ENCODE results near the gene MTMR1. TPM values are rescaled to one million over a fixed set of nuclear protein-coding genes. Genes with fewer than 3 reads are reported as not detected.

Gene MTMR1
- total RNA-seq: 10 to 100 TPM; 38.2 to 39.7 TPM
- 30.9 TPM for polyA plus RNA-seq

- H3K27me3 ChIP-seq (ENCODE audit: insufficient read depth, low read length, poor library complexity, severe bottlenecking): no peaks in the 10 kb centered on the region
- Mint-ChIP-seq H3K9me3 (no peaks in the 10 kb centered on the region), H3K36me3 (peaks cover 0 to 6% (median 0%) of the 10 kb centered on the region in 3 donors), H3K4me1 (peaks cover 63 to 81% (median 63%) of the 10 kb centered on the region in 3 donors), H3K27ac (peak within 1 kb of the TSS; percentile 97 to 100 (median 98)), H3K27me3 (peaks cover 0 to 4% of the 10 kb centered on the region in 2 donors), H3K4me3 (peak within 1 kb of the TSS; percentile 93 to 100 (median 95))
- DNase-seq: peak; percentile 51 to 71 (median 59)
- H3K4me3 ChIP-seq (ENCODE audit: low read length): peak within 1 kb of the TSS; percentile 76
- no peaks in the 10 kb centered on the region for H3K9me3 ChIP-seq (ENCODE audit: low read length)
- POLR2A ChIA-PET: interaction anchor here (0.6 to 1.7 kb wide), 7 partner anchors 10 to 755 kb away, joined by 3 to 12 read pairs (median 3); partner anchors contain the start of genes EOLA2 and MTM1
- CTCF ChIA-PET: interaction anchor here (1.0 to 3.0 kb wide), 4 partner anchors 10 to 27 kb away, joined by 3 to 17 read pairs (median 3); no protein-coding TSS in a partner anchor
- H3K36me3 ChIP-seq (ENCODE audit: insufficient read depth, low read length): no peaks in the 10 kb centered on the region
- H3K27ac ChIP-seq (ENCODE audit: low read depth, low read length): peak within 1 kb of the TSS; percentile 78
- peaks cover 73% of the 10 kb centered on the region for H3K4me1 ChIP-seq (ENCODE audit: insufficient read depth, low read length)
Measured at GRCh38 chrX:150692831-150693724, at the start of gene MTMR1. Gene MTMR1 (plus strand): TSS chrX:150693396. CDS start chrX:150693531, 135 bp downstream.

- no peak overlapping the region for H3K4me3 ChIP-seq (ENCODE audit: low read length)
- H3K4me1 Mint-ChIP-seq: no peaks in the 10 kb centered on the region
- no peaks in the 10 kb centered on the region for H3K27me3 ChIP-seq (ENCODE audit: insufficient read depth, low read length, poor library complexity, severe bottlenecking)
- H3K9me3 Mint-ChIP-seq: no peaks in the 10 kb centered on the region
- H3K9me3 ChIP-seq (ENCODE audit: low read length): no peaks in the 10 kb centered on the region
- peaks cover 0 to 78% (median 1%) of the 10 kb centered on the region in 3 donors for H3K36me3 Mint-ChIP-seq
- H3K27me3 Mint-ChIP-seq: no peaks in the 10 kb centered on the region
- no peak overlapping the region for H3K27ac ChIP-seq (ENCODE audit: low read depth, low read length)
- peaks cover 14% of the 10 kb centered on the region for H3K36me3 ChIP-seq (ENCODE audit: insufficient read depth, low read length)
- POLR2A ChIA-PET: no interaction called here
- no peak overlapping the region for H3K27ac Mint-ChIP-seq
- no peak overlapping the region for H3K4me3 Mint-ChIP-seq
- DNase-seq: no peak
- H3K4me1 ChIP-seq (ENCODE audit: insufficient read depth, low read length): no peaks in the 10 kb centered on the region
- CTCF ChIA-PET: interaction anchor here (1.7 kb wide), 1 partner anchor 18 kb away, joined by 4 read pairs; no protein-coding TSS in a partner anchor
Measured at GRCh38 chrX:150643958-150644357, 49.2 kb upstream of the MTMR1 start.

GRCh38 chrX:150644422-150644821, 48.8 kb upstream of the MTMR1 start:
- no peaks in the 10 kb centered on the region for H3K9me3 ChIP-seq (ENCODE audit: low read length)
- peaks cover 9% of the 10 kb centered on the region for H3K36me3 ChIP-seq (ENCODE audit: insufficient read depth, low read length)
- no peaks in the 10 kb centered on the region for H3K4me1 ChIP-seq (ENCODE audit: insufficient read depth, low read length)
- no peak overlapping the region for H3K4me3 ChIP-seq (ENCODE audit: low read length)
- no peak for DNase-seq
- Mint-ChIP-seq H3K4me3 (no peak overlapping the region), H3K27me3 (peaks cover 0 to 1% of the 10 kb centered on the region in 2 donors), H3K27ac (peak overlapping the region in 1 of 8 donors; percentile 26), H3K9me3 (no peaks in the 10 kb centered on the region), H3K4me1 (no peaks in the 10 kb centered on the region), H3K36me3 (peaks cover 0 to 79% (median 2%) of the 10 kb centered on the region in 3 donors)
- H3K27ac ChIP-seq (ENCODE audit: low read depth, low read length): no peak overlapping the region
- ChIA-PET CTCF (interaction anchor here (1.7 kb wide), 1 partner anchor 18 kb away, joined by 4 read pairs; no protein-coding TSS in a partner anchor), POLR2A (no interaction called here)
- no peaks in the 10 kb centered on the region for H3K27me3 ChIP-seq (ENCODE audit: insufficient read depth, low read length, poor library complexity, severe bottlenecking)

- H3K27me3 Mint-ChIP-seq: peaks cover 0 to 5% of the 10 kb centered on the region in 2 donors
- CTCF ChIA-PET: no interaction called here
- H3K9me3 ChIP-seq (ENCODE audit: low read length): no peaks in the 10 kb centered on the region
- POLR2A ChIA-PET: no interaction called here
- no peak overlapping the region for H3K4me3 ChIP-seq (ENCODE audit: low read length)
- no peak overlapping the region for H3K4me3 Mint-ChIP-seq
- peaks cover 0 to 72% (median 6%) of the 10 kb centered on the region in 3 donors for H3K36me3 Mint-ChIP-seq
- no peaks in the 10 kb centered on the region for H3K4me1 Mint-ChIP-seq
- no peak overlapping the region for H3K27ac ChIP-seq (ENCODE audit: low read depth, low read length)
- no peaks in the 10 kb centered on the region for H3K27me3 ChIP-seq (ENCODE audit: insufficient read depth, low read length, poor library complexity, severe bottlenecking)
- no peaks in the 10 kb centered on the region for H3K4me1 ChIP-seq (ENCODE audit: insufficient read depth, low read length)
- peaks cover 7% of the 10 kb centered on the region for H3K36me3 ChIP-seq (ENCODE audit: insufficient read depth, low read length)
- H3K9me3 Mint-ChIP-seq: no peaks in the 10 kb centered on the region
- no peak for DNase-seq
- no peak overlapping the region for H3K27ac Mint-ChIP-seq
Measured at GRCh38 chrX:150647331-150647730, 45.9 kb upstream of the MTMR1 start.

- H3K36me3 ChIP-seq (ENCODE audit: insufficient read depth, low read length): peaks cover 7% of the 10 kb centered on the region
- no peak for DNase-seq
- no peak overlapping the region for H3K4me3 ChIP-seq (ENCODE audit: low read length)
- ChIA-PET CTCF (no interaction called here), POLR2A (no interaction called here)
- H3K4me1 ChIP-seq (ENCODE audit: insufficient read depth, low read length): no peaks in the 10 kb centered on the region
- no peaks in the 10 kb centered on the region for H3K9me3 Mint-ChIP-seq
- H3K4me1 Mint-ChIP-seq: no peaks in the 10 kb centered on the region
- no peaks in the 10 kb centered on the region for H3K9me3 ChIP-seq (ENCODE audit: low read length)
- no peak overlapping the region for H3K4me3 Mint-ChIP-seq
- no peak overlapping the region for H3K27ac ChIP-seq (ENCODE audit: low read depth, low read length)
- no peaks in the 10 kb centered on the region for H3K27me3 ChIP-seq (ENCODE audit: insufficient read depth, low read length, poor library complexity, severe bottlenecking)
- H3K36me3 Mint-ChIP-seq: peaks cover 0 to 72% (median 6%) of the 10 kb centered on the region in 3 donors
- peaks cover 0 to 9% of the 10 kb centered on the region in 2 donors for H3K27me3 Mint-ChIP-seq
- H3K27ac Mint-ChIP-seq: no peak overlapping the region
Measured at GRCh38 chrX:150648296-150648940, 44.8 kb upstream of the MTMR1 start.

GRCh38 chrX:150649096-150649870, 43.9 kb upstream of the MTMR1 start:
- Histone ChIP-seq H3K4me1 (ENCODE audit: insufficient read depth, low read length) (no peaks in the 10 kb centered on the region), H3K27ac (ENCODE audit: low read depth, low read length) (no peak overlapping the region), H3K36me3 (ENCODE audit: insufficient read depth, low read length) (peaks cover 7% of the 10 kb centered on the region), H3K27me3 (ENCODE audit: insufficient read depth, low read length, poor library complexity, severe bottlenecking) (no peaks in the 10 kb centered on the region), H3K9me3 (ENCODE audit: low read length) (no peaks in the 10 kb centered on the region), H3K4me3 (ENCODE audit: low read length) (no peak overlapping the region)
- H3K9me3 Mint-ChIP-seq: no peaks in the 10 kb centered on the region
- H3K4me3 Mint-ChIP-seq: no peak overlapping the region
- H3K36me3 Mint-ChIP-seq: peaks cover 0 to 72% (median 6%) of the 10 kb centered on the region in 3 donors
- H3K27ac Mint-ChIP-seq: peak overlapping the region in 2 of 8 donors; percentile 2 to 5
- H3K27me3 Mint-ChIP-seq: peaks cover 0 to 11% of the 10 kb centered on the region in 2 donors
- no peaks in the 10 kb centered on the region for H3K4me1 Mint-ChIP-seq
- POLR2A ChIA-PET: no interaction called here
- DNase-seq: no peak
- CTCF ChIA-PET: no interaction called here

- no peaks in the 10 kb centered on the region for H3K4me1 ChIP-seq (ENCODE audit: insufficient read depth, low read length)
- no peaks in the 10 kb centered on the region for H3K27me3 ChIP-seq (ENCODE audit: insufficient read depth, low read length, poor library complexity, severe bottlenecking)
- Mint-ChIP-seq H3K9me3 (no peaks in the 10 kb centered on the region), H3K27me3 (peaks cover 0 to 11% of the 10 kb centered on the region in 2 donors), H3K36me3 (peaks cover 0 to 64% (median 8%) of the 10 kb centered on the region in 3 donors), H3K27ac (peak overlapping the region in 3 of 8 donors; percentile 2 to 53 (median 22)), H3K4me3 (no peak overlapping the region), H3K4me1 (no peaks in the 10 kb centered on the region)
- ChIA-PET CTCF (no interaction called here), POLR2A (no interaction called here)
- no peaks in the 10 kb centered on the region for H3K9me3 ChIP-seq (ENCODE audit: low read length)
- H3K27ac ChIP-seq (ENCODE audit: low read depth, low read length): no peak overlapping the region
- H3K36me3 ChIP-seq (ENCODE audit: insufficient read depth, low read length): no peaks in the 10 kb centered on the region
- H3K4me3 ChIP-seq (ENCODE audit: low read length): no peak overlapping the region
- no peak for DNase-seq
Measured at GRCh38 chrX:150651906-150652305, 41.3 kb upstream of the MTMR1 start.

Measured in CD8-positive, alpha-beta memory T cell (primary cell).